Lower leg skin (tissue), 4 donors: ENCODE data around the gene MTA2. TPM values are rescaled to one million over a fixed set of nuclear protein-coding genes. Genes with fewer than 3 reads are reported as not detected.

Experiments used
- DNase-seq, 2 donors: peaks; one replicate each; pipeline ENCODE4 v3.0.0-alpha.2; 2019; ENCODE audit warnings: low spot score in 2 of 2
- H3K4me3 ChIP-seq: fragments of 200-600 bp; sonication (generic); 2 replicates; pipeline ENCODE4 v1.5.1; 2017; ENCODE audit warnings: mild to moderate bottlenecking, low read depth; ENCODE audit not compliant: poor library complexity, severe bottlenecking
- POLR2A ChIP-seq, 2 donors: fragments of 450-650 bp; IDR thresholded peaks; one replicate each; pipeline ENCODE4 v1.6.1; 2016 to 2017; ENCODE audit warnings: antibody characterized with exemption in 2 of 2, mild to moderate bottlenecking in 1 of 2, moderate library complexity in 1 of 2
- WGBS, 2 donors: methylation state at CpG; one replicate each; pipeline ENCODE4 v1.1.5; 2018; 5-methylcytosine and 5-hydroxymethylcytosine counted together
- intact Hi-C: fragments of 100-400 bp; cut with DNase I; formaldehyde crosslinking; loops from one replicate; pipeline ENCODE4 v1.15.0; 2023; ENCODE audit warnings: low total_unique reads
- total RNA-seq, 4 donors: library from RNA; depleted of rRNA; stranded (reverse); fragments of >200 nt; gene quantifications; one replicate each; pipeline ENCODE4 v1.1.0, GENCODE V29; 2016
- TF ChIP-seq, protein P1 (sequence below), 3 donors: fragments of 450-650 bp; IDR thresholded peaks; one replicate each; pipeline ENCODE4 v1.5.1; 2016; ENCODE audit warnings: antibody characterized with exemption in 3 of 3, mild to moderate bottlenecking in 3 of 3, moderate library complexity in 2 of 3

The MTA2 gene
- total RNA-seq, 4 donors from 2014 or later = 91.3 to 139 (median 98.3) TPM

DNA sequence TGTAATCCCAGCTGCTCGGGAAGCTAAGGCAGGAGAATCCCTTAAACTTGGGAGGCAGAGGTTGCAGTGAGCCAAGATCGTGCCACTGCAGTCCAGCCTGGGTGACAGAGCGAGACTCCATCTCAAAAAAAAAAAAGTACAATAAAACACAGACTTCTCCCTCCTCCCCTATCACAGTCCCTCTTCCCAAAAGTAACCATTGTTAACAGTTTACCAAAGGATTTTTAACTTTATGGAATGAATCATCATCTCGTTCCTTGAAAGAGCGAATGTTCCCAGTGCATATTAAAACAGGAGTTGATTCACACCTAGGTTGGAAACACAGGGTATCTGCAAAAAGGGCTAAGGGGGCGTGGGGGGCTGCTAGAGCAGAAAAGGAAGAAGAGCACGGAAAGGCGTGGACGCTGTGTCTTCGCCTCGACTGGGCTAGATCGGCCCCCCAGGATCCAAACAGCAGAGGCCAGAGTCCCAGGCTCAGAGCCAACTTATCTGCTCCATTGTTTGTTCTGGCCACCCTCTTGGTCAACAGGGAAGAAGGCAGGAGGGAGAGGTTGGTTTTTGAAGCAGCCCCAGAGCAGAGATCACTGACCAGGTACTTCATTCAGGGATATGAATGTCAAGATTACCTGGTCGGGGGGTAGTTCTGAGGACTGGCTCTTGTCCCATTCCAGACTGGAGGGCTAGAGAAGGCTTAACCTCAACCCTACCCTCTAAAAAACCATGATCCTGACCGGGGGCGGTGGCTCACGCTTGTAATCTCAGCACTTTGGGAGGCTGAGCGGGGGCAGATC lies 52.9 kb downstream of the MTA2 start:
- DNase-seq = no peak
- TF ChIP-seq, protein P1, sequence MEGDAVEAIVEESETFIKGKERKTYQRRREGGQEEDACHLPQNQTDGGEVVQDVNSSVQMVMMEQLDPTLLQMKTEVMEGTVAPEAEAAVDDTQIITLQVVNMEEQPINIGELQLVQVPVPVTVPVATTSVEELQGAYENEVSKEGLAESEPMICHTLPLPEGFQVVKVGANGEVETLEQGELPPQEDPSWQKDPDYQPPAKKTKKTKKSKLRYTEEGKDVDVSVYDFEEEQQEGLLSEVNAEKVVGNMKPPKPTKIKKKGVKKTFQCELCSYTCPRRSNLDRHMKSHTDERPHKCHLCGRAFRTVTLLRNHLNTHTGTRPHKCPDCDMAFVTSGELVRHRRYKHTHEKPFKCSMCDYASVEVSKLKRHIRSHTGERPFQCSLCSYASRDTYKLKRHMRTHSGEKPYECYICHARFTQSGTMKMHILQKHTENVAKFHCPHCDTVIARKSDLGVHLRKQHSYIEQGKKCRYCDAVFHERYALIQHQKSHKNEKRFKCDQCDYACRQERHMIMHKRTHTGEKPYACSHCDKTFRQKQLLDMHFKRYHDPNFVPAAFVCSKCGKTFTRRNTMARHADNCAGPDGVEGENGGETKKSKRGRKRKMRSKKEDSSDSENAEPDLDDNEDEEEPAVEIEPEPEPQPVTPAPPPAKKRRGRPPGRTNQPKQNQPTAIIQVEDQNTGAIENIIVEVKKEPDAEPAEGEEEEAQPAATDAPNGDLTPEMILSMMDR (IDR thresholded peaks at IDR 0.05) = no peak
- no peak for TF ChIP-seq POLR2A (IDR thresholded peaks at IDR 0.05)
- intact Hi-C loops = no loop called here
- WGBS, 2 donors = 64 to 74% methylated on average over 17 of the region's 17 CpGs
- no peak overlapping the region for H3K4me3 ChIP-seq

DNA sequence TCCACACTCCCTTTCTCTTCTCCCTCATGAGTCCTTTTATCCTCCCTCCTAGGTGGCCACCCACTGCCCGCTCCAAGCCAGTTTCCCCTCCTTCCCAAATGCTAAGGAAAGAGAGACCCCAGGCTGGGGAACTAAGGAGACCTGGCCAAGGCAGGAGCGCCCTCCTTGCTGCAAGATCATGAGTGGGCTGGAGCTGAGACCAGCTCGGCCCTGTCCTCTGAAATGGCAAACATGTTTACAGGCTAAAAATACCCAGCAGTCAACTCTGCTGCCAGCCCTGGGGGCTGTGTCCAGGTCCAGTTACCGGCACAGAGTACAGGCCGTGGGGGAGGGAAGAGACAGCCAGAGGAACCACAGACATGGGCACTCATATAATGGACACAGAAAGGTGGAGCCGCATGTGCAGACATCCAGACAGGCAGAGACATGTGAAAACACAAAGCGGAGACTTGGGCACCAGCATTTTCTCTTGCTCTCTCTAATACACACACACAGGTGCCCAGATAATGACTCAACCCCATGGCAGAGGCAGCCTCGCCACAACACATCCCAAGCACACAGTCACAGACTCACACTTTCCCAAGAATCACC lies 53.9 kb downstream of the MTA2 start:
- peak overlapping the region; percentile 99 for H3K4me3 ChIP-seq
- peak in 1 of 2 donors; percentile 75 for DNase-seq
- intact Hi-C loops = no loop called here
- 19 to 26% methylated on average over 8 of the region's 8 CpGs for WGBS, 2 donors
- TF ChIP-seq POLR2A (IDR thresholded peaks at IDR 0.05) = no peak
- TF ChIP-seq, protein P1 (IDR thresholded peaks at IDR 0.05) = no peak

DNA sequence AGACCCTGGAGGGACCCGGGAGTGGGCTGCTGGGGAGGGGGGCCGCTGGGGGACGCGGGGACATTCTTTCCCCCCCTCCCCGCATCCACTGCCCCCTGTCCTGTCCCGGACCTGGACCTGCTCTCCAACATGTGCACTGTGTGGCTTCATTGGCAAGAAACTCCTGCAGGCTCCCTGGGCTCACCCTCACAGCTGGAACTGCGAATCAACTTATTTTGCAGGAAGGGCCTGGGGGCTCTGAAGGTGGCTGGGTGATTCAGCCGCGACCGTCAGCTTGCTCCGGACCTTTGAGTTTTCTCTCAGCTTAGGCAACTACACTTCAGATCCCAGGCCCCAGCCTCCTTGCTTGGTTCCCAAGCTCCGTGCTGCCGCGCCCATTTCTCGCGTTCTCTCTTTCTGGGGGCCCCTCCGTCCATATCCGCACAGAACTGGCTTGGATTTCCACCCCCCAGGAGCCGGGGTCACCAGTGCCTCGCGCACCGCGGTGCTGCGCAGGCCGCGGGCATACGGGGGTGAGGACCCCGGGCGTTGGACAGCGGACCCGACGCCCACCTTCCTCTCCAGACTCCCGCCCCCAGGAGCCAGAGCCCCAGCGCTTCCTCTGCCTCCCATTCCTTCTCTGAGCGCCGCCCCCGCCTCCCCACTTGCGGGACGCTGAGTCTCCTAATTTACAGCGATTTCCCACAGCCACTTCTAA lies 54.6 kb downstream of the MTA2 start:
- no peak for TF ChIP-seq POLR2A (IDR thresholded peaks at IDR 0.05)
- TF ChIP-seq, protein P1 (IDR thresholded peaks at IDR 0.05) = no peak
- intact Hi-C loops = no loop called here
- peak in 1 of 2 donors; percentile 93 for DNase-seq
- peak overlapping the region; percentile 99 for H3K4me3 ChIP-seq
- 0 to 1% methylated on average over 37 to 40 of the region's 40 CpGs for WGBS, 2 donors

DNA sequence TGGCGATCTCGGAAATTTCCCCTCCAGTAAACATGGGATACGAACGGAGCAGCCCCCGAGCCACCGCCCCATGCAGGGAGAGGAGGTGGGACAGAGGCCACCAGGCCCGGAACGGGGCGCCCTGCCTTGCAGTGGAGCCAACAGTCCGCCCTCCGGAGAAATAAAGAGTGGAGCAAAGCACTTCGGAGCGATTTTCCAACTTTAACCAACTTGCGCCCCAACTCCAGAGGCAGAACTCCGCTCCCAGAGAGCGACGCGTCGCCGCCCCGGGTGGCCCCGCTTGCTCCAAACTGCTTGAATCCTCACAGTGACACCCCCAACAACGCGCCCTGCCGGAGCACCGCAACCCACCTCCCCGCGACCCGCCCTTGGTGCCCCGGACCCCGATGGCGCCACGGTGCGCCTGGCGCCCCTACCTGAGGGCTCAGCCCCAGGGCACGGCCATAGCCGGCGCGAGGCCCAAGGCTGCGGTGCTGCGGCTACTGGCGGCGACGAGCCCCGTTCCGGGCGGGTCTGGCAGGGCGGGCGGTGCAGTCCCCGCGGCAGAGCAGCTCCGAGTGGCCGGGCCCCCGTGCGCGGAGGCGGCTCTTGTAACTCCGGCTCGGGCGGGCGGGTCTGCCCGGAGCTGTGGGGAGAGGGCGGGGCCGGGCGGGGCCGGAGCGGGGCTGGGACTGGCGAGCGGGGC lies 55.3 kb downstream of the MTA2 start, which contains the start of gene AHNAK:
Gene AHNAK (minus strand): TSS at position 563 of the 685 bp plus-strand sequence. CDS start 10,708 bp downstream, outside the sequence.
- peak within 1 kb of the TSS; percentile 99 for H3K4me3 ChIP-seq
- DNase-seq = peak; percentile 83 to 97
- 1% methylated on average over 28 to 61 of the region's 69 CpGs for WGBS, 2 donors
- intact Hi-C loops = no loop called here
- TF ChIP-seq, protein P1 (IDR thresholded peaks at IDR 0.05) = no peak
- peak in 1 of 2 donors; percentile 54 for TF ChIP-seq POLR2A (IDR thresholded peaks at IDR 0.05)

DNA sequence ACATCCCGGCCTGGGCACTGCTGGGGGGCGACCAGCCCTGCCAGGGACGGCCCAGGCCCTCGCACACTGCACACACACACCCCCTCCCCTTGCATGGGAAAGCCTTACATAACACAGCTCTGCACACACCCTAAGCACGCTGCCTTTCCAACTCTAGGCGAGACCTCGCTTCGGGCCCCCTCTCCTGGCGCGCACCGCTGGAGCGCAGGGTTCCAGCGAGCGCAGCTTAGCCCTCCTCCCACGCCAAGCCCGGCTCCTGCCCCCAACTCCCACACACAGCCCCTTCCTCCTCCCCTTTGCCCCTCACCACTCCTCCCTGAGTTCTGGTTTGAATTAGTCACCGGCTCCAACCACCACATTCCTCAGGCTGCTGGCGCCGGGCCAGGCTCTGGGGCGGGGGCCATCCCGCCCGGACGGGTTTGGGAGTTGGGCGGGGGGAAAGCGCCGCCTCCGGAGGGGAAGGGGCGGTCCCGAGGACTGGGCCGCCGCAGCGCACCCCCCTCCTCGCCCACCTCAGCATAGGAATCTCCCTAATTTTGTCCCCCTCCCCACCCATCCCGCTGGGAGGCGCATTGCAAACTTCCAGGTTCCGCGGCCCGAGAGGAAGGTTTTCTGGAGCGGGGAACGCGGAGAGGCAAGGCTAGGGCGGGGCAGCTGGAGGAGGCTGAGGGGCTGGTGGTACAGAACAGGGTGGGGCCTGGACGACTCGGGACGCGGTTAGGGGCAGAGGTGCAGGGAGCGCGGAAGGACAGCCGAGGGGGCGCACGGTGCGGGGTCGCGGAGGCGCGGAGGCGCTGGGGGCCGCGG lies 56.0 kb downstream of the MTA2 start:
- peak; percentile 92 to 99 for DNase-seq
- intact Hi-C loops = no loop called here
- H3K4me3 ChIP-seq = peak overlapping the region; percentile 99
- TF ChIP-seq, protein P1 (IDR thresholded peaks at IDR 0.05) = peak in 1 of 3 donors; percentile 23
- no peak for TF ChIP-seq POLR2A (IDR thresholded peaks at IDR 0.05)
- WGBS, 2 donors = 1% methylated on average over 49 to 56 of the region's 59 CpGs
